AG20443 (cell line): Measurements from ENCODE around the gene RIPK1.
"Not testable (repeated sequence)": the region's sequence is repeated elsewhere in the genome, so short reads cannot be mapped to it uniquely, and the experiment has no call there.

Source experiments
- DNase-seq: peaks from one replicate; pipeline ENCODE4 v3.0.0; 2012; ENCODE audit warnings: low spot score, mixed read lengths

Gene RIPK1

DNA sequence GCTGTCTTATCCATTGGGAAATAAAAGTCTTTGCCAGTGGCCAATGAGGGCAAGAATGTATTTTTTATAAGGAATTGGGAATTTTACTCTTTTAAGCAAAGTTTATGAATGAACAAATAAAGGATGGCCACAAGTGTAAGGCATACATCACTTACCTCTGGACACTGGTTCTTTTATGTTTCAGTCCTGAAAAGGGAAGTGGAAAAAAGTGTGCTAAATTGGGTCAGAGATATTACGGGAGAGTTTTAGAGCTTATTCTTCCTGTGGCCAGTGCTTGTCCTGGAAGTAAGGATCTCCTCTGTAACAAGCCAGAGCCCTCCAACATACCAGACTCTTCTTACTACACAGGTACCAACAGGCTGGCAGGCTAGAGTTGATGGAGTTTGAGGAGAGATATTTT is 22.5 kb upstream of the RIPK1 start:
- no peak for DNase-seq

- no peak for DNase-seq
Measured at GRCh38 chr6:3046295-3046694, 22.0 kb upstream of the RIPK1 start.

- DNase-seq = not testable (repeated sequence)
Measured at GRCh38 chr6:3048009-3048408, 20.3 kb upstream of the RIPK1 start.

DNA sequence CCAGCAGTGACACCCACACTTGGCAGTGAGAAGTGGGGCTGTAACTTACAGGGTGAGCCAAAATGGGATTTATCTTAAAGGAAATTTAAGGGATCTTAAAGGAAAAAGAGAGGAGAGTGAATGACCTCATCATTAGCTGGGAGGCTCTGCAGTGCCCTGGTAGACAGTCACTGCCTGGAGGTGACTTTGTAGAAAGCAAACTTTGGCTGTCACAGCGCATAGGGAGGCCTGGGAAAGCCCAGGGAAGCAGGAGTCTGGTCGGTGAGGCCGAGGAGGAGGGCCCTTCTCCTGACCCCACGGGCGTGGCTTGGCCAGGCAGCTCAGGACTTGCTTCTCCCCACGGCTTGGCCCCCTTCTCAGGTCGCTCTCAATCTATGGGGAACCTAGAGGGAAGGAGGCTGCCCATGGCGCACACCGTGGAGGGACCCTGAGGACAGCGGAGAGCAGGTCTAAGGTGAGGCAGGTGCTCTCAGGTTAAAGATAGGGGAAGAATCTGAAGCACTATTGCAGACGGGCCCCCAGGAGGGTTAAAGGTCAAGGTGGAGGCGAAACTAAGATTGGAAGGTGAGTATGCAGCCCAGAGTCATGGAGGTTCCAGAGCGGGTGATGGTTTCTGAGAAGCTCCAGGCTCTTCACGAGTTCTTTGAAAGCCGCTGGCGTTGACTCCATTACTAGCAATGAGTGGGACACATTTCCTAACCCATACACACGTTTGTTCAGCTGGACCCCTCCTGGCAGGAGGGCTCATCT is 15.6 kb upstream of the RIPK1 start:
- no peak for DNase-seq

GRCh38 chr6:3053231-3053508 is 15.1 kb upstream of the RIPK1 start:
- no peak for DNase-seq

DNA sequence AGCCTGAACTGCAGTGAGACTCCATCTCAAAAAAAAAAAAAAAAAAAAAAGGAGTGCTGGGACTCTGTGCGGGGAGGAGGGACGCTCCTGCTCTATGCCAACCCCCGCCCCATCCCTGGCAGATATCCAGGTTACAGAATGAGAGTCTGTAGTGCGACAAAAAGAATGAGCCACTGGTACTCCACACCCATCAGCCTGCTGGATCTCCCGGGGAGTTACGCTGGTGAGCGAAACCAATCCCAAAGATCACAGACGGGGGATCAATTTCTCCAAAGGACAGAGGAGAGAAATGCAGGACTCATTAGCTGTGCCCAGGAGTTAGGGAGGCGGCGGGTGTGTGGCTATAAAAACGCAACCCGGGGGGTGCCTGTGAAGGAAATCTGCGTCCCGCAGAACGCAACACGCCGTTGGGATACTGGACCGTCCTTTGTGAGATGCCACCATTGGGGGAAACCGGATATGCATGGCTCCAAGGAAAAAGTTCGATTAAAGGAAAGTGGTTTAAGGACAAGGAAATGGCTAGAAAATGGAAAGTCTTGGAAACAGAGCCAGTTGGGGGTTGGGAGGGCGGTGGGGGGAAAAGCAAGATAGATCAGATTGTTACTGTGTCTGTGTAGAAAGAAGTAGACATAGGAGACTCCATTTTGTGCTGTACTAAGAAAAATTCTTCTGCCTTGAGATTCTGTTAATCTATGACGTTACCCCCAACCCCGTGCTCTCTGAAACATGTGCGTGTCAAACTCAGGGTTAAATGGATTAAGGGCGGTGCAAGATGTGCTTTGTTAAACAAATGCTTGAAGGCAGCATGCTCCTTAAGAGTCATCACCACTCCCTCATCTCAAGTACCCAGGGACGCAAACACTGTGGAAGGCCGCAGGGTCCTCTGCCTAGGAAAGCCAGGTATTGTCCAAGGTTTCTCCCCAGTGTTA is 13.8 kb upstream of the RIPK1 start:
- peak; percentile 47 for DNase-seq

DNA sequence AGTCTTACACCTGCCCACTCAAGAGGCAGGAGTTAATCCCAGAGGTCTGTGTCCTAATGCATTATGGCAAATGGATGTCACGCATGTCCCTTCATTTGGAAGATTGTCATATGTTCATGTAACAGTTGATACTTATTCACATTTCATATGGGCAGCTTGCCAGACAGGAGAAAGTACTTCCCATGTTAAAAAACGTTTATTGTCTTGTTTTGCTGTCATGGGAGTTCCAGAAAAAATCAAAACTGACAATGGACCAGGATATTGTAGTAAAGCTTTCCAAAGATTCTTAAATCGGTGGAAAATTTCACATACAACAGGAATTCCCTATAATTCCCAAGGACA is 13.2 kb upstream of the RIPK1 start:
- DNase-seq = not testable (repeated sequence)

DNA sequence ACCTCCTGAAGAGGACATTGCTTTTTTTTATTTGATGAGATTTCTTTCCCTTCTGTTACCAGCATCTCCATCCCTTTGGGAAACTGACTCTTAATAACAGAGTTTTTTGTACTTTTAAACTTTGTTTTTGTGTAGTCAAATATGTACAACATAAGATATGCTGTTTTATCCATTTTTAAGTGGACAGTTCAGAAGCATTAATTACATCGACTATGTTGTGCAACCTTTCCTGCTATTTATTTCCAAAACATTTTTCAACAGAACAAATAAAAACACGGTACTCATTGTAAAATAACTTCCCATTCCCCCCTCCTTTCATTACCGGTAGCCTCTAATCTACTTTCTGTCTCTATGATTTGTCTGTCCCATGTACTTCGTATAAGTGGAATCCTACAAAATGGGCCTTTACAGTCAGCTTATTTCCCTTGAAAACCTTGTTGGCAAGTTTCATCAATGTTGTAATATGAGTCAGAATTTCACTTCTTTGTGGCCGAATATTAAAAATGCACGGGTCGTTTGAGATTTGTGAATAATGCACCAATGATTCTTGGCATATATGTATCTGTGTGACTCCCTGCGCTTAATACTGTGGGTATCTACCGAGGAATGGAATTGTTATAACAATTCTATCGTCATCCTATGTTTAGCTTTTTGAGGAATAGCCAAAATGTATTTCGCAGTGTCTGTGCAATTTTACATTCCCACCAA is 11.1 kb upstream of the RIPK1 start:
- DNase-seq = no peak

DNA sequence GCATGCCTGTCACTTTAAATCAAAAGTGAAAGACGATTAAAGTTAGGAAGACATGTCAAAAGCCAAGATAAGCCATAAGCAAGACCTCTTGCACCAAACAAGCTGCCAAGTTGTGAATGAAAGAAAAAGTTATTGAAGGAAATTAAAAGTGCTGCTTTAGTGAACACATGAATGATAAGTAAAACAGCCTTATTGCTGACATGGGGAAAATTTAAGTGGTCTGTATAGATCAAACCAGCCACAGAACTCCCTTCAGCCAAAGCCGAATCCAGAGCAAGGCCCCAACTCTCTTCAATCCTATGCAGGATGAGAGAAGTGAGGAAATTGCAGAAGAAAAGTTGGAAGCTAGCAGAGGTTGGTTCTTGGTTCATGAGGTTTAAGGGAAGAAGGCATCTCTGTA is 9.3 kb upstream of the RIPK1 start:
- DNase-seq = no peak

DNA sequence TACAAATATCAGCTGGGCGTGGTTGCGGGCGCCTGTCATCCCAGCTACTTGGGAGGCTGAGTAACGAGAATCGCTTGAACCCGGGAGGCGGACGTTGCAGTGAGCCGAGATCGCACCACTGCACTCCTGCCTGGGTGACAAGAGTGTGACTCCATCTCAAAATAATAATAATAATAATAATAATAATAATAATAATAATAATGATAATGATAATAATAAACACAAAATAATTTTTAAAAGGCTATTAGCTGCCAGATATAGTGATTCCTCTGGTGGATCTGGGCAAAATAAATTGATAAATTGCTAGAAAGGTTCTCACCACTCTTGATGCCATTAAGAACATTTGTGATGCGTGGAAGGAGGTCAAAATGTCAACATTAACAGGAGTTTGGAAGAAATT is 8.2 kb upstream of the RIPK1 start:
- DNase-seq = not testable (repeated sequence)

DNA sequence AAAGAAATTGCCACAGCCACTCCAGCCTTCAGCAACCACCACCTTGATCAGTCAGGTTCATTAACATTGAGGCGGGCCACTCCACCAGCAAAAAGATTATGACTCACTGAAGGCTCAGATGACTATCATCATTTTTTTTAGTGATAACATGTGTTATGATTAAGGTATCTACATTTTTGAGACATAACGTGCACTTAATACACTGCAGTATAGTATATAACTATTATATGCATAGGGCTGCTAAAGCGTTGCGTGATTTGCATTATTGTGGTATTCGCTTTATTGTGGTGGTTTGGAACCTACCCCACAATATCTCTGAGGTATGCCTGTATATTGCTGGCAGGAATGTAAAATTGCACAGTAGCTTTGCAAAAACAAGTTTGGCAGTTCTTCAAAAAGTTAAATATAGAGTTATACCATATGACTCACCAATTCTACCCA is 6.8 kb upstream of the RIPK1 start:
- no peak for DNase-seq

DNA sequence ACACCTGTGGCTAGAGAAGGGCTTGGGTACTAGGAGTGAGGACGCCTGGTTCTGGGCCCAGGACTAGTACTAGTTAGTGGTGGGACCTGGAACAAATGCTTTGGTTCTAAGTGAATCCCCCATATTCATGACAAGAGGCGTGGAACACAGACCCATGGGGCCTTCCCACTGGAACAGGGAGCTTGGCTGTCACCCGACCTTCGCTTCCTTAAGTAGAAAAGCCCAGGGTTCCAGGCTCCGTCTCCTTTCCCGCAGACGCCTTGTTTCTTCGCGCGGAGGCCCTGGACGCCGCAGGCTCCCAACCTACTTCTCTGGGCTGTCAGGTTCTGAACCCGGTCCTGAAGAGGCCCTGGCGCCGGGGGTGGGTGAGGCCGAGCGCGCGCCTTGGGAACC is 5.0 kb upstream of the RIPK1 start:
- not testable (repeated sequence) for DNase-seq

- peak; percentile 96 for DNase-seq
Measured at GRCh38 chr6:3063733-3064700, 4.3 kb upstream of the RIPK1 start.

- no peak for DNase-seq
Measured at GRCh38 chr6:3071568-3071967, 3.3 kb downstream of the RIPK1 start.

DNA sequence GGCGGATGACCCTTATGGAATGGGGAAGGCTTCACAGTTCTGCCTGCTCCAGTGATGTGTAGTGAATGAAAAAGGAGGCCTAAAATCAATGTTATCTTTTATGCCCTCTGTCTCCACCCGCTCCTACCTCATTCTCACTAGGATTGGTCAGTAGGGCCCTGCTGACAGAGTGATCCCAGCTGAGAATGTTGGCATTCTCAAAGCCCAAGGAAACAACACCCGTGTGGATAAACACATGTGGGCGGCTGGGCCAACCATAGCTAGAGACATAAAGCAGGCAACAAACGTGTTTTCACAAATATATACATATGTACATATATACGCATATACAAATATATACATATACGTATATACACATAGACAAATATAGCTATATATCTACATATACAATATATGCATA is 4.5 kb downstream of the RIPK1 start:
- no peak for DNase-seq

- no peak for DNase-seq
Measured at GRCh38 chr6:3073382-3073781, 5.1 kb downstream of the RIPK1 start.

GRCh38 chr6:3075772-3076113 is 7.4 kb downstream of the RIPK1 start:
- DNase-seq = no peak

- no peak for DNase-seq
Measured at GRCh38 chr6:3076320-3076719, 8.0 kb downstream of the RIPK1 start.

DNA sequence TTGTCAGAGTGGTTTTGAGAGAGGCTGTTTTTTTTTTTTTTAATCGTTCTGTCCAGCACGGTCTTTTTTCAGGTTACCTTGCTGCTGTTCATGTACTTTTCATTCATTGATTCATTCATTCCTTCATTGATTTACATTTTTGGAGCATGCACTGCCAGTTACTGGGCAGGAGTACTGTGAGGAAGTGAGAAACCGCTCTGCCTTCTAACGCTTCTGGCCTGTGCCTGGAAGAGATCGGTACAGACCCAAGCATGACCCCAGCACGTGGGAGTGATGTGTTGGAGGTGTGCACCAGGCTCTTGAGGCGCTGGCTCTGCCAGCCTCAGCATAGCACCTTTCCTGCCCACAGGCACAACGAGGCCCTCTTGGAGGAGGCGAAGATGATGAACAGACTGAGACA is 9.1 kb downstream of the RIPK1 start:
- no peak for DNase-seq

GRCh38 chr6:3078952-3079351 is 10.7 kb downstream of the RIPK1 start:
- DNase-seq = not testable (repeated sequence)

GRCh38 chr6:3079682-3080081 is 11.4 kb downstream of the RIPK1 start:
- DNase-seq = no peak

DNA sequence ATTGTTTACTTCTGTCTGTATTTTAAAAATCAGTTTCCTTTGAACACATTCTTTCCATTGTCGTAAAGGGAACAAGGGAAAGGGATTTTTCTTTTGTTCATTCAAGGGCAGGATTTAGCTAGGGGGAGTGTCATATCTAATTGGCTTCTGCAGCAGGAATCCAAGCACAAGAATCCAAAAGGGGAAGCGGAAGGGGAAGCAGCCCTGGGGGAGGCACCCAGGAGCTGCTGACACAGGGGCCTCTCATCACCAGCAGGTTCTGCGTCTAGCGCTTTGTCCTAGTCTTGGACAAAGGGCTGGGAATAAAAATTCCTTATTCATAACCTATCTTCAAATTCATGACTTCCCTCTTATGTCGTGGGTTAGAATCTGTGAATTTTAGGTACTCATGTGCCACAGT is 13.7 kb downstream of the RIPK1 start:
- no peak for DNase-seq
